A549 (cell line): ENCODE data around the gene SOD1. TPM values are rescaled to one million over a fixed set of nuclear protein-coding genes. Genes with fewer than 3 reads are reported as not detected.
A peak's percentile ranks its signal among the peaks of the same experiment; 100 is the strongest.
"Not testable (repeated sequence)": the region's sequence is repeated elsewhere in the genome, so short reads cannot be mapped to it uniquely, and the experiment has no call there.

Experiments used
- ATAC-seq, 2 experiments: fragments of 200-7000 bp in 1 of 2; fragments of >200 bp in 1 of 2; cut with Nextera tagmentation in 1 of 2; cut with Tn5 transposase in 1 of 2; 3 replicates each; pipeline versions ENCODE4 v1.8.0 to v1.9.1; 2018 to 2020; ENCODE audit warnings: mild to moderate bottlenecking in 1 of 2, moderate library complexity in 1 of 2
- CTCF ChIA-PET: fragments of 300-600 bp; sonication (Branson Sonifier 250); formaldehyde crosslinking; extraction: SDS; loops from one replicate; lab custom pipeline; 2021; ENCODE audit warnings: antibody characterized with exemption, inconsistent platforms; lab: Yijun Ruan, JAX
- POLR2A ChIA-PET: fragments of 350-600 bp; formaldehyde crosslinking; extraction: SDS; loops from one replicate; lab custom pipeline; 2021; ENCODE audit warnings: antibody characterized with exemption, inconsistent platforms; lab: Yijun Ruan, JAX
- DNase-seq, 2 experiments: peaks; one replicate each; pipeline versions ENCODE4 v3.0.0 to v3.0.0-alpha.2; 2011 to 2016; ENCODE audit warnings: low read depth in 1 of 2, low spot score in 1 of 2
- FAIRE-seq: peaks from 2 replicates; lab custom pipeline; 2011; peaks lifted over from hg19 to GRCh38; lab: Jason Lieb, UNC
- H3K27ac ChIP-seq, 2 experiments: fragments of >200 bp; sonication (Bioruptor Twin); formaldehyde crosslinking; 3 replicates each; pipeline ENCODE4 v1.5.1; 2016 to 2017
- H3K4me1 ChIP-seq: fragments of >200 bp; sonication (Bioruptor Twin); formaldehyde crosslinking; 3 replicates; pipeline ENCODE4 v1.6.1; 2016
- H3K4me2 ChIP-seq: fragments of >200 bp; sonication (Bioruptor Twin); formaldehyde crosslinking; 3 replicates; pipeline ENCODE4 v1.6.1; 2016
- H3K4me3 ChIP-seq: fragments of >200 bp; sonication (Bioruptor Twin); formaldehyde crosslinking; 3 replicates; pipeline ENCODE4 v1.5.1; 2016
- H3K9me3 ChIP-seq: fragments of >200 bp; sonication (Bioruptor Twin); formaldehyde crosslinking; 3 replicates; pipeline ENCODE4 v1.6.1; 2016
- CEBPB ChIP-seq, 2 experiments: fragments of >200 bp in 1 of 2; sonication (Bioruptor Twin) in 1 of 2; formaldehyde crosslinking in 1 of 2; IDR thresholded peaks; 2 replicates each; pipeline ENCODE4 v1.6.1; 2012 to 2016
- ESRRA ChIP-seq: fragments of 150-350 bp; IDR thresholded peaks from 2 replicates; pipeline ENCODE4 v1.6.1; 2014; ENCODE audit warnings: mild to moderate bottlenecking, low read length, borderline replicate concordance
- FOSL2 ChIP-seq, 2 experiments: fragments of 450-650 bp in 1 of 2; fragments of >200 bp in 1 of 2; sonication (Bioruptor Twin) in 1 of 2; formaldehyde crosslinking; IDR thresholded peaks; 2 replicates each; pipeline versions ENCODE4 v1.5.0 to v1.6.1; 2016 to 2020; ENCODE audit warnings: mild to moderate bottlenecking in 1 of 2, moderate library complexity in 1 of 2
- FOXS1 ChIP-seq: fragments of 250-450 bp; sonication (Bioruptor Pico); IDR thresholded peaks from 2 replicates; pipeline ENCODE4 v1.5.0; 2020; ENCODE audit warnings: mild to moderate bottlenecking, moderate library complexity
- HOXB5 ChIP-seq: fragments of 250-450 bp; sonication (Bioruptor Pico); IDR thresholded peaks from 2 replicates; pipeline ENCODE4 v1.5.0; 2020; ENCODE audit warnings: mild to moderate bottlenecking, moderate library complexity
- JUN ChIP-seq, 2 experiments: fragments of >200 bp; sonication (Bioruptor Twin); formaldehyde crosslinking; IDR thresholded peaks; 2 replicates in 1 of 2; 3 replicates in 1 of 2; pipeline ENCODE4 v1.6.1; 2016 to 2017
- JUNB ChIP-seq: fragments of >200 bp; sonication (Bioruptor Twin); formaldehyde crosslinking; IDR thresholded peaks from 2 replicates; pipeline ENCODE4 v1.6.1; 2016
- KDM1A ChIP-seq: fragments of 200-600 bp; sonication (generic); IDR thresholded peaks from 2 replicates; pipeline ENCODE4 v1.6.1; 2016; ENCODE audit warnings: low read depth, mild to moderate bottlenecking
- MAZ ChIP-seq: fragments of 150-350 bp; IDR thresholded peaks from 2 replicates; pipeline ENCODE4 v1.6.1; 2014; ENCODE audit warnings: antibody characterized with exemption, low read depth, low read length, borderline replicate concordance
- MYC ChIP-seq: IDR thresholded peaks from 2 replicates; pipeline ENCODE4 v1.6.1; 2012; ENCODE audit warnings: mild to moderate bottlenecking, inconsistent platforms, low read length, improper control_type of control experiment, borderline replicate concordance
- NFE2L2 ChIP-seq: fragments of 150-350 bp; conservative IDR thresholded peaks from 2 replicates; pipeline ENCODE4 v1.6.1; 2014; ENCODE audit warnings: low read length
- PHF8 ChIP-seq: fragments of 200-600 bp; sonication (generic); IDR thresholded peaks from 2 replicates; pipeline ENCODE4 v1.6.1; 2016; ENCODE audit warnings: low read depth, mild to moderate bottlenecking, antibody characterized with exemption, moderate library complexity, borderline replicate concordance
- RFX5 ChIP-seq: fragments of 450-650 bp; IDR thresholded peaks from 2 replicates; pipeline ENCODE4 v1.7.1; 2014; ENCODE audit warnings: antibody characterized with exemption, mild to moderate bottlenecking, moderate library complexity
- SREBF2 ChIP-seq: fragments of 450-650 bp; IDR thresholded peaks from 2 replicates; pipeline ENCODE4 v1.6.1; 2014; ENCODE audit warnings: mild to moderate bottlenecking, moderate library complexity
- ZC3H11A ChIP-seq: fragments of 450-650 bp; IDR thresholded peaks from 2 replicates; pipeline ENCODE4 v1.6.1; 2014; ENCODE audit warnings: antibody characterized with exemption, mild to moderate bottlenecking
- WGBS: methylation state at CpG from one replicate; pipeline ENCODE4 v1.1.6; 2017; ENCODE audit errors: missing lambda C conversion rate; 5-methylcytosine and 5-hydroxymethylcytosine counted together
- polyA plus RNA-seq, 4 experiments: library from polyadenylated mRNA; depleted of rRNA in 3 of 4; stranded (reverse); fragments of >200 nt; fragmentation: RNase III in 1 of 4; extraction: RNeasy Plus Mini Kit Qiagen cat#74134 plus additional on column Dnase treatment in 1 of 4; gene quantifications; 2 replicates in 3 of 4; 3 replicates in 1 of 4; pipeline ENCODE4 v1.2.3, GENCODE V29; 2011 to 2017
- TF ChIP-seq, protein P1 (sequence below): fragments of 250-450 bp; sonication (Bioruptor Pico); IDR thresholded peaks from 2 replicates; pipeline ENCODE4 v1.5.0; 2021; ENCODE audit warnings: mild to moderate bottlenecking, moderate library complexity, borderline replicate concordance

SOD1 gene
- polyA plus RNA-seq, 2 of the 4 experiments (the other 2 are of a cell fraction) = 488 to 551 TPM

DNA sequence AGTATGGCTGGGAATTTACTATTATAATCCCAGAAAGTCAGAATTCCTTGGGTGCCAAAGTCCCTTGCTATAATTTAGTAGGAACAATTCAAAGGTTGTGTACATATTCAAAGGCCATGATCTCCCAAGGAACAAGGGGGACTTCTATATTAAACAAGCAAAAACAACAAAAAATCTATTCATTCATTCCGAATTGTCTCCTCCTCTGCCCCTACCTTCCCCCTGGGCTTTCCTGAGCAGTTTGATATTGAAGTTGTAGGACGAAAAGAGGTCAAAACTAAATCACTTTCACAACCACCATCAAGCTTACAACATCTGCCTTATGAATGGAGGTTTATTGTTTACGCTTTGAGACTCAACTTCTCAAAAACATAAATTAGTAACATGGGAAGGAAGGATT is 35.3 kb upstream of the SOD1 start:
- Histone ChIP-seq H3K4me1 (no peaks in the 10 kb centered on the region; the same call in 2 of the 3 replicates), H3K4me2 (no peak overlapping the region), H3K27ac (no peak overlapping the region), H3K9me3 (no peaks in the 10 kb centered on the region), H3K4me3 (no peak overlapping the region)
- WGBS = 52% methylated on average over 3 of the region's 3 CpGs
- ATAC-seq (no peak), FAIRE-seq (no peak), DNase-seq (no peak)
- POLR2A ChIA-PET = no interaction called here
- CTCF ChIA-PET = interaction anchor here (1.3 kb wide), 1 partner anchor 18 kb away, joined by 4 read pairs; no protein-coding TSS in a partner anchor
- TF ChIP-seq NFE2L2 (no peak), ZC3H11A (no peak), PHF8 (no peak)

- ATAC-seq = no peak
- no peak overlapping the region for H3K4me3 ChIP-seq
- TF ChIP-seq RFX5 (no peak), JUNB (no peak), SREBF2 (no peak), HOXB5 (CRISPR knock-in tag) (no peak), MYC (no peak), KDM1A (no peak)
- no peak overlapping the region for H3K4me2 ChIP-seq
- no peak for FAIRE-seq
- WGBS = 76% methylated on average over 11 of the region's 11 CpGs
- no peak overlapping the region for H3K27ac ChIP-seq
- ChIA-PET CTCF (no interaction called here), POLR2A (no interaction called here)
- H3K4me1 ChIP-seq = peaks cover 7% of the 10 kb centered on the region
- DNase-seq = no peak
- H3K9me3 ChIP-seq = no peaks in the 10 kb centered on the region
These were observed 34.5 kb upstream of the SOD1 start for GRCh38 chr21:31624961-31625491.

- H3K4me2 ChIP-seq = peak overlapping the region; percentile 53
- CTCF ChIA-PET = interaction anchor here (1.2 kb wide), 1 partner anchor 50 kb away, joined by 3 read pairs; no protein-coding TSS in a partner anchor
- peak; percentile 8 to 79 for DNase-seq
- peak overlapping the region in 1 of 2 experiments; percentile 59; a peak in 3 of 6 replicates for H3K27ac ChIP-seq
- TF ChIP-seq JUN (IDR thresholded peaks at IDR 0.05) (no peak), ESRRA (no peak), MAZ (no peak), MYC (no peak), FOXS1 (CRISPR knock-in tag) (no peak), FOSL2 (IDR thresholded peaks at IDR 0.05) (peak; percentile 28; the same call in 1 of the 2 replicates), FOSL2 (CRISPR knock-in tag; IDR thresholded peaks at IDR 0.05) (peak; percentile 76), CEBPB (IDR thresholded peaks at IDR 0.05) (no peak)
- TF ChIP-seq, protein P1, sequence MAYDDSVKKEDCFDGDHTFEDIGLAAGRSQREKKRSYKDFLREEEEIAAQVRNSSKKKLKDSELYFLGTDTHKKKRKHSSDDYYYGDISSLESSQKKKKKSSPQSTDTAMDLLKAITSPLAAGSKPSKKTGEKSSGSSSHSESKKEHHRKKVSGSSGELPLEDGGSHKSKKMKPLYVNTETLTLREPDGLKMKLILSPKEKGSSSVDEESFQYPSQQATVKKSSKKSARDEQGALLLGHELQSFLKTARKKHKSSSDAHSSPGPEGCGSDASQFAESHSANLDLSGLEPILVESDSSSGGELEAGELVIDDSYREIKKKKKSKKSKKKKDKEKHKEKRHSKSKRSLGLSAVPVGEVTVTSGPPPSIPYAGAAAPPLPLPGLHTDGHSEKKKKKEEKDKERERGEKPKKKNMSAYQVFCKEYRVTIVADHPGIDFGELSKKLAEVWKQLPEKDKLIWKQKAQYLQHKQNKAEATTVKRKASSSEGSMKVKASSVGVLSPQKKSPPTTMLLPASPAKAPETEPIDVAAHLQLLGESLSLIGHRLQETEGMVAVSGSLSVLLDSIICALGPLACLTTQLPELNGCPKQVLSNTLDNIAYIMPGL = no peak
- TF ChIP-seq, all 56 proteins: peak for 1
- FAIRE-seq = no peak
- Histone ChIP-seq H3K4me3 (no peak overlapping the region), H3K9me3 (no peaks in the 10 kb centered on the region), H3K4me1 (peaks cover 13% of the 10 kb centered on the region)
- WGBS = 6% methylated on average over 8 of the region's 8 CpGs
- POLR2A ChIA-PET = no interaction called here
- peak; percentile 34 to 86; a peak in 4 of 6 replicates for ATAC-seq
These were observed 29.4 kb upstream of the SOD1 start for GRCh38 chr21:31629972-31630711.

DNA sequence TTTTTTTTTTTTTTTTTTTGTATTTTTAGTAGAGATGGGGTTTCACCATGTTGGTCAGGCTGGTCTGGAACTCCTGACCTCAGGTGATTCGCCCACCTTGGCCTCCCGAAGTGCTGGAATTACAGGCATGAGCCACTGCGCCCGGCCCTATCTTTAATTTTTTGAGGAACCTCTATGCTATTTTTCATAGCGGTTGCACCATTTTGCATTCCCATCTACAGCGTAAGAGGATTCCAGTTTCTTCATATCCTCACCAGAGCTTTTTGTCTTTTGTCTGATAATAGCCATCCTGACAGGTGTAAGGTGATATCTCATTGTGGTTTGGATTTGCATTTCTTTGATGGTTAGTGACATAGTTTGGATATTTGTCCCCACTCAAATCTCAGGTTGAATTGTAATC is 27.6 kb upstream of the SOD1 start:
- CTCF ChIA-PET, H3K9me3 ChIP-seq, DNase-seq, POLR2A ChIA-PET, FAIRE-seq, ATAC-seq, H3K4me2 ChIP-seq, H3K4me3 ChIP-seq, H3K27ac ChIP-seq: not testable (repeated sequence)
- 93% methylated on average over 3 of the region's 6 CpGs for WGBS
- H3K4me1 ChIP-seq = peaks cover 13% of the 10 kb centered on the region
